A549 (cell line): ENCODE measurements around the gene TDRD1. TPM values are rescaled to one million over a fixed set of nuclear protein-coding genes. Genes with fewer than 3 reads are reported as not detected.

Experiments
- ATAC-seq, 2 experiments: fragments of 200-7000 bp in 1 of 2; fragments of >200 bp in 1 of 2; cut with Nextera tagmentation in 1 of 2; cut with Tn5 transposase in 1 of 2; 3 replicates each; pipeline versions ENCODE4 v1.8.0 to v1.9.1; 2018 to 2020; ENCODE audit warnings: mild to moderate bottlenecking in 1 of 2, moderate library complexity in 1 of 2
- CTCF ChIA-PET: fragments of 300-600 bp; sonication (Branson Sonifier 250); formaldehyde crosslinking; extraction: SDS; loops from one replicate; lab custom pipeline; 2021; ENCODE audit warnings: antibody characterized with exemption, inconsistent platforms; lab: Yijun Ruan, JAX
- POLR2A ChIA-PET: fragments of 350-600 bp; formaldehyde crosslinking; extraction: SDS; loops from one replicate; lab custom pipeline; 2021; ENCODE audit warnings: antibody characterized with exemption, inconsistent platforms; lab: Yijun Ruan, JAX
- DNase-seq, 2 experiments: peaks; one replicate each; pipeline versions ENCODE4 v3.0.0 to v3.0.0-alpha.2; 2011 to 2016; ENCODE audit warnings: low read depth in 1 of 2, low spot score in 1 of 2
- FAIRE-seq: peaks from 2 replicates; lab custom pipeline; 2011; peaks lifted over from hg19 to GRCh38; lab: Jason Lieb, UNC
- H3K27ac ChIP-seq, 2 experiments: fragments of >200 bp; sonication (Bioruptor Twin); formaldehyde crosslinking; 3 replicates each; pipeline ENCODE4 v1.5.1; 2016 to 2017
- H3K4me1 ChIP-seq: fragments of >200 bp; sonication (Bioruptor Twin); formaldehyde crosslinking; 3 replicates; pipeline ENCODE4 v1.6.1; 2016
- H3K4me2 ChIP-seq: fragments of >200 bp; sonication (Bioruptor Twin); formaldehyde crosslinking; 3 replicates; pipeline ENCODE4 v1.6.1; 2016
- H3K4me3 ChIP-seq: fragments of >200 bp; sonication (Bioruptor Twin); formaldehyde crosslinking; 3 replicates; pipeline ENCODE4 v1.5.1; 2016
- H3K9me3 ChIP-seq: fragments of >200 bp; sonication (Bioruptor Twin); formaldehyde crosslinking; 3 replicates; pipeline ENCODE4 v1.6.1; 2016
- CBX8 ChIP-seq: fragments of 200-600 bp; sonication (generic); IDR thresholded peaks from 2 replicates; pipeline ENCODE4 v1.6.1; 2016
- CHD2 ChIP-seq: fragments of 150-350 bp; IDR thresholded peaks from 2 replicates; pipeline ENCODE4 v1.6.1; 2014; ENCODE audit warnings: low read length; ENCODE audit not compliant: partially characterized antibody
- EHF ChIP-seq: fragments of 250-450 bp; sonication (Bioruptor Pico); IDR thresholded peaks from 2 replicates; pipeline ENCODE4 v1.5.0; 2020; ENCODE audit warnings: mild to moderate bottlenecking
- ESRRA ChIP-seq: fragments of 150-350 bp; IDR thresholded peaks from 2 replicates; pipeline ENCODE4 v1.6.1; 2014; ENCODE audit warnings: mild to moderate bottlenecking, low read length, borderline replicate concordance
- FOXS1 ChIP-seq: fragments of 250-450 bp; sonication (Bioruptor Pico); IDR thresholded peaks from 2 replicates; pipeline ENCODE4 v1.5.0; 2020; ENCODE audit warnings: mild to moderate bottlenecking, moderate library complexity
- GATA3 ChIP-seq: IDR thresholded peaks from 2 replicates; pipeline ENCODE4 v1.6.1; 2012; ENCODE audit warnings: borderline replicate concordance
- KDM1A ChIP-seq: fragments of 200-600 bp; sonication (generic); IDR thresholded peaks from 2 replicates; pipeline ENCODE4 v1.6.1; 2016; ENCODE audit warnings: low read depth, mild to moderate bottlenecking
- KDM5A ChIP-seq: fragments of 200-600 bp; sonication (generic); IDR thresholded peaks from 2 replicates; pipeline ENCODE4 v1.6.1; 2016; ENCODE audit warnings: antibody characterized with exemption, mild to moderate bottlenecking
- MYC ChIP-seq: IDR thresholded peaks from 2 replicates; pipeline ENCODE4 v1.6.1; 2012; ENCODE audit warnings: mild to moderate bottlenecking, inconsistent platforms, low read length, improper control_type of control experiment, borderline replicate concordance
- RAD21 ChIP-seq, 2 experiments: fragments of >200 bp in 1 of 2; sonication (Bioruptor Twin) in 1 of 2; formaldehyde crosslinking in 1 of 2; IDR thresholded peaks in 1 of 2; conservative IDR thresholded peaks in 1 of 2; 2 replicates in 1 of 2; 3 replicates in 1 of 2; pipeline ENCODE4 v1.6.1; 2012 to 2018; ENCODE audit warnings: inconsistent platforms in 1 of 2
- RFX5 ChIP-seq: fragments of 450-650 bp; IDR thresholded peaks from 2 replicates; pipeline ENCODE4 v1.7.1; 2014; ENCODE audit warnings: antibody characterized with exemption, mild to moderate bottlenecking, moderate library complexity
- SMC3 ChIP-seq: fragments of >200 bp; sonication (Bioruptor Twin); formaldehyde crosslinking; IDR thresholded peaks from 3 replicates; pipeline ENCODE4 v1.6.1; 2018; ENCODE audit warnings: inconsistent platforms
- WGBS: methylation state at CpG from one replicate; pipeline ENCODE4 v1.1.6; 2017; ENCODE audit errors: missing lambda C conversion rate; 5-methylcytosine and 5-hydroxymethylcytosine counted together
- polyA plus RNA-seq, 4 experiments: library from polyadenylated mRNA; depleted of rRNA in 3 of 4; stranded (reverse); fragments of >200 nt; fragmentation: RNase III in 1 of 4; extraction: RNeasy Plus Mini Kit Qiagen cat#74134 plus additional on column Dnase treatment in 1 of 4; gene quantifications; 2 replicates in 3 of 4; 3 replicates in 1 of 4; pipeline ENCODE4 v1.2.3, GENCODE V29; 2011 to 2017
- TF ChIP-seq, protein P1 (sequence below): fragments of 250-450 bp; sonication (Bioruptor Pico); IDR thresholded peaks from 2 replicates; pipeline ENCODE4 v1.5.0; 2021; ENCODE audit warnings: mild to moderate bottlenecking, moderate library complexity, borderline replicate concordance
- TF ChIP-seq, protein P2 (sequence below): IDR thresholded peaks from 2 replicates; pipeline ENCODE4 v1.6.1; 2012
- TF ChIP-seq, protein P3 (sequence below): IDR thresholded peaks from 2 replicates; pipeline ENCODE4 v1.6.1; 2012; ENCODE audit warnings: low read depth, borderline replicate concordance
- TF ChIP-seq, protein P4 (sequence below): IDR thresholded peaks from 2 replicates; pipeline ENCODE4 v1.6.1; 2012
- TF ChIP-seq, protein P5 (sequence below): fragments of 450-650 bp; IDR thresholded peaks from 2 replicates; pipeline ENCODE4 v1.6.1; 2014; ENCODE audit warnings: antibody characterized with exemption

Gene TDRD1
- polyA plus RNA-seq, 2 of the 4 experiments (the other 2 are of a cell fraction), result not detected

DNA sequence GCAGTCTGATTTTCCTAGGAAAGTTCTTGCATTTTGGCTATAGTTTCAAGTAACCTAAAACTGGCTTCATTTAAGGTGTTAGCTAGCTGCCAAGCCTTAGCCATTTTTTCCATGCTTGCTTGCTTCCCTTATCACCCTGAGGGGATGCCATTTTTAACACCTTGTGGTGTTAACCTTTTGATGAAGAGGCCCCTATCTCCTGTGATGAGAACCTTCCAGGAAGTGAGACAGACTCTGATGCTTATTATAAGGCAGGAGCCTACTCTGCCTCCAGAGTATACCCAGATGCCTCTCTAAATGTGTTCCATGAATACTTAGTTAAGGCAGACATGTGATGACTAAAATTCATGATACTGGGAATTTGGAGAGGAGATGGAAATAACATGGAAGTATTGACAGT is 55.0 kb downstream of the TDRD1 start (continued):
- TF ChIP-seq, protein P1, sequence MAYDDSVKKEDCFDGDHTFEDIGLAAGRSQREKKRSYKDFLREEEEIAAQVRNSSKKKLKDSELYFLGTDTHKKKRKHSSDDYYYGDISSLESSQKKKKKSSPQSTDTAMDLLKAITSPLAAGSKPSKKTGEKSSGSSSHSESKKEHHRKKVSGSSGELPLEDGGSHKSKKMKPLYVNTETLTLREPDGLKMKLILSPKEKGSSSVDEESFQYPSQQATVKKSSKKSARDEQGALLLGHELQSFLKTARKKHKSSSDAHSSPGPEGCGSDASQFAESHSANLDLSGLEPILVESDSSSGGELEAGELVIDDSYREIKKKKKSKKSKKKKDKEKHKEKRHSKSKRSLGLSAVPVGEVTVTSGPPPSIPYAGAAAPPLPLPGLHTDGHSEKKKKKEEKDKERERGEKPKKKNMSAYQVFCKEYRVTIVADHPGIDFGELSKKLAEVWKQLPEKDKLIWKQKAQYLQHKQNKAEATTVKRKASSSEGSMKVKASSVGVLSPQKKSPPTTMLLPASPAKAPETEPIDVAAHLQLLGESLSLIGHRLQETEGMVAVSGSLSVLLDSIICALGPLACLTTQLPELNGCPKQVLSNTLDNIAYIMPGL (CRISPR knock-in tag), result no peak
- TF ChIP-seq KDM1A, result no peak
- TF ChIP-seq, protein P2, sequence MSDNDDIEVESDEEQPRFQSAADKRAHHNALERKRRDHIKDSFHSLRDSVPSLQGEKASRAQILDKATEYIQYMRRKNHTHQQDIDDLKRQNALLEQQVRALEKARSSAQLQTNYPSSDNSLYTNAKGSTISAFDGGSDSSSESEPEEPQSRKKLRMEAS, result no peak

DNA sequence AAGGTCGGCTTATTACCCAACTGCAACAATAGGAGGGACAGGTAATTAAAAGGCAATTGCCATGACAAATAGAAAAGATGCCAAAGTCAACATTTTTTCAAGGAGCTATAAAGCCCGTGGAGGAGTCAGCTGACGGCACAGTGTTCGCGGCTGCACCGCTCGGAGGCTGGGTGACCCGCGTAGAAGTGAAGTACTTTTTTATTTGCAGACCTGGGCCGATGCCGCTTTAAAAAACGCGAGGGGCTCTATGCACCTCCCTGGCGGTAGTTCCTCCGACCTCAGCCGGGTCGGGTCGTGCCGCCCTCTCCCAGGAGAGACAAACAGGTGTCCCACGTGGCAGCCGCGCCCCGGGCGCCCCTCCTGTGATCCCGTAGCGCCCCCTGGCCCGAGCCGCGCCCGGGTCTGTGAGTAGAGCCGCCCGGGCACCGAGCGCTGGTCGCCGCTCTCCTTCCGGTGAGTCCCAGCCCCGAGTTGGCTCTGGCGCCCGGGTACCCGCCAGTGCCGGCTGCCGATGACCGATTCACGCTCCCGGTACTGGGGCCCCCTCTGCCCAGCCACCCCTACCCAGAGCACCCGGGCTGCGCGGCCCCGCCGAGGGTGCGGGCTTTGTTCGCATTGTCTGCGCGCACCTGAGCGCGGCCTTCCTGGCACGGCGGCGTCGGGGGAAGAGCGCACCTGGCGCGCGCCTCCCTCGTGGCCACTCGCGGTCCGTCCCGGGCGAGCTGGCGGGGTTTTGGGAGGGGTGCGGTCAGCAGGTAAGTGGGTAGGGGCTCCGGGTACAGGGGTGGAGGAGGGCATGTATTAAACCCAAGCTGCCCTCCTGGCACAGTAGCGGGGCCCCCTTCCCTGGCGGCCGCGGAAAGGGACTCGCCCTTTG is 60.2 kb downstream of the TDRD1 start, which contains the start of gene VWA2:
Gene VWA2 (plus strand): TSS at position 138 of the 877 bp plus-strand sequence. CDS start 9,460 bp downstream, outside the sequence.
- POLR2A ChIA-PET, result no interaction called here
- DNase-seq, result peak; percentile 22 to 38

DNA sequence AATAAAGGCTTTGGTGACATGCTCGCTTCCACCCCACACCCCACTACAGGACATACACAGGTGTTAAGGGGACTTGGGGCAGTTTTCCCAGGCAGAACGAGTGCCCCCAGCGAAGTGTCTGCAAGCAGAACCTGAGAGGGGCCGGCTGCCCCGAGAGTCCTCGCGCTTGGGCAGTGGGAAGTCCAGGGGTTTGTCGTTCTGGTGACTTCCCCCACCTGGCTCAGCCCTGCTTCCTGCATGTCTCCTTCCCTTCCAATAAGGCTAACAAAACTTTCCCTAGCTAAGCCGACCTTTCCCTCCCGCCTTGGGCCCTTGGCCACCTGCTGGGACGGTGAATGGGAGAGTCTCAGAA is 60.8 kb downstream of the TDRD1 start:
- DNase-seq (no peak), FAIRE-seq (no peak), ATAC-seq (no peak; a peak in 1 of 6 replicates)
- Histone ChIP-seq H3K4me1 (peaks cover 5% of the 10 kb centered on the region; the same call in 1 of the 3 replicates), H3K4me2 (peak overlapping the region; percentile 92), H3K27ac (no peak overlapping the region), H3K9me3 (no peaks in the 10 kb centered on the region), H3K4me3 (peak overlapping the region; percentile 48; the same call in 2 of the 3 replicates)
- ChIA-PET CTCF (interaction anchor here (0.7 to 0.9 kb wide), 2 partner anchors 12 to 440 kb away, joined by 3 to 4 read pairs; no protein-coding TSS in a partner anchor), POLR2A (no interaction called here)
- no peak for TF ChIP-seq RFX5
- TF ChIP-seq CBX8, result no peak
- 78% methylated on average over 11 of the region's 11 CpGs for WGBS

More for the DNA sequence above, 60.2 kb downstream of the TDRD1 start, which contains the start of gene VWA2:
- FAIRE-seq (no peak), ATAC-seq (peak; percentile 65 to 82)
- Histone ChIP-seq H3K4me1 (0 out of 3 replicates have a peak, but pooled peaks cover 4% of the 10 kb centered on the region), H3K4me2 (peak within 1 kb of the TSS; percentile 92), H3K9me3 (no peaks in the 10 kb centered on the region), H3K4me3 (peak within 1 kb of the TSS; percentile 48), H3K27ac (peak within 1 kb of the TSS in 1 of 2 experiments; percentile 9; a peak in 2 of 6 replicates)
- no peak for TF ChIP-seq CHD2
- TF ChIP-seq GATA3, result no peak
- TF ChIP-seq RAD21 (conservative IDR thresholded peaks at IDR 0.05 in 1 of 2, IDR thresholded peaks at IDR 0.05 in 1 of 2), result peak; percentile 42 to 57
- no peak for TF ChIP-seq FOXS1
- TF ChIP-seq, protein P3, sequence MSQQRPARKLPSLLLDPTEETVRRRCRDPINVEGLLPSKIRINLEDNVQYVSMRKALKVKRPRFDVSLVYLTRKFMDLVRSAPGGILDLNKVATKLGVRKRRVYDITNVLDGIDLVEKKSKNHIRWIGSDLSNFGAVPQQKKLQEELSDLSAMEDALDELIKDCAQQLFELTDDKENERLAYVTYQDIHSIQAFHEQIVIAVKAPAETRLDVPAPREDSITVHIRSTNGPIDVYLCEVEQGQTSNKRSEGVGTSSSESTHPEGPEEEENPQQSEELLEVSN, result 0 out of 2 replicates have a peak, but pooled peaks have one; percentile 37
- TF ChIP-seq ESRRA, result no peak
- TF ChIP-seq, protein P2, result peak; percentile 73
- TF ChIP-seq, protein P4, sequence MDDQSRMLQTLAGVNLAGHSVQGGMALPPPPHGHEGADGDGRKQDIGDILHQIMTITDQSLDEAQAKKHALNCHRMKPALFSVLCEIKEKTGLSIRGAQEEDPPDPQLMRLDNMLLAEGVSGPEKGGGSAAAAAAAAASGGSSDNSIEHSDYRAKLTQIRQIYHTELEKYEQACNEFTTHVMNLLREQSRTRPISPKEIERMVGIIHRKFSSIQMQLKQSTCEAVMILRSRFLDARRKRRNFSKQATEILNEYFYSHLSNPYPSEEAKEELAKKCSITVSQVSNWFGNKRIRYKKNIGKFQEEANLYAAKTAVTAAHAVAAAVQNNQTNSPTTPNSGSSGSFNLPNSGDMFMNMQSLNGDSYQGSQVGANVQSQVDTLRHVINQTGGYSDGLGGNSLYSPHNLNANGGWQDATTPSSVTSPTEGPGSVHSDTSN, result no peak
- TF ChIP-seq EHF (CRISPR knock-in tag), result no peak
- TF ChIP-seq, protein P5, sequence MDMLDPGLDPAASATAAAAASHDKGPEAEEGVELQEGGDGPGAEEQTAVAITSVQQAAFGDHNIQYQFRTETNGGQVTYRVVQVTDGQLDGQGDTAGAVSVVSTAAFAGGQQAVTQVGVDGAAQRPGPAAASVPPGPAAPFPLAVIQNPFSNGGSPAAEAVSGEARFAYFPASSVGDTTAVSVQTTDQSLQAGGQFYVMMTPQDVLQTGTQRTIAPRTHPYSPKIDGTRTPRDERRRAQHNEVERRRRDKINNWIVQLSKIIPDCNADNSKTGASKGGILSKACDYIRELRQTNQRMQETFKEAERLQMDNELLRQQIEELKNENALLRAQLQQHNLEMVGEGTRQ, result peak; percentile 3; the same call in 1 of the 2 replicates
- no peak for TF ChIP-seq MYC
- TF ChIP-seq SMC3, result peak; percentile 34; the same call in 2 of the 3 replicates
- TF ChIP-seq KDM5A, result no peak
- CTCF ChIA-PET, result interaction anchor here (0.6 to 0.9 kb wide), 5 partner anchors 13 to 583 kb away, joined by 3 to 4 read pairs (median 3); no protein-coding TSS in a partner anchor
- WGBS, result 6% methylated on average over 34 of the region's 79 CpGs
